GM20000 (cell line): ENCODE data around the gene TRIP13.

ENCODE experiments used
- DNase-seq: peaks from one replicate; pipeline ENCODE4 v3.0.0; 2012; ENCODE audit warnings: low spot score
- CTCF ChIP-seq: IDR thresholded peaks from 2 replicates; pipeline ENCODE4 v1.5.1; 2012; ENCODE audit warnings: mild to moderate bottlenecking, control low read depth; ENCODE audit errors: extremely low read depth, missing control alignments

The TRIP13 gene

GRCh38 chr5:883475-884181, 9.1 kb upstream of the TRIP13 start:
- no peak for TF ChIP-seq CTCF
- no peak for DNase-seq

- DNase-seq = no peak
Measured at GRCh38 chr5:884345-885126, 8.1 kb upstream of the TRIP13 start.

GRCh38 chr5:885127-885442, 7.6 kb upstream of the TRIP13 start:
- no peak for DNase-seq
- no peak for TF ChIP-seq CTCF

More at GRCh38 chr5:884345-885126, 8.1 kb upstream of the TRIP13 start:
- TF ChIP-seq CTCF = no peak

- no peak for DNase-seq
- no peak for TF ChIP-seq CTCF
Measured at GRCh38 chr5:885529-885928, 7.2 kb upstream of the TRIP13 start.

GRCh38 chr5:886036-886435, 6.6 kb upstream of the TRIP13 start:
- TF ChIP-seq CTCF = no peak
- DNase-seq = no peak

GRCh38 chr5:886716-887325, 5.9 kb upstream of the TRIP13 start:
- no peak for TF ChIP-seq CTCF
- DNase-seq = no peak
